K562 (cell line): ENCODE data around the gene CSRNP2. TPM values are rescaled to one million over a fixed set of nuclear protein-coding genes. Genes with fewer than 3 reads are reported as not detected.

Source experiments
- ATAC-seq: fragments of 200-7000 bp; cut with Tn5 transposase; 3 replicates; pipeline ENCODE4 v1.9.1; 2020; ENCODE audit warnings: moderate library complexity
- BruUV-seq: library from RNA; stranded (reverse); fragments of 400-500 nt; replicated peaks from 2 replicates; lab custom pipeline; 2021; lab: Mats Ljungman, UMichigan
- CTCF ChIA-PET: fragments of 300-600 bp; formaldehyde crosslinking; extraction: SDS; loops from one replicate; lab custom pipeline; 2021; ENCODE audit warnings: low intra/inter-chr PET ratio; lab: Yijun Ruan, JAX
- POLR2A ChIA-PET: fragments of 300-600, 350-650 bp; sonication (Branson Sonifier 250); formaldehyde crosslinking; extraction: SDS; loops from one replicate; lab custom pipeline; 2021; ENCODE audit warnings: antibody characterized with exemption, inconsistent platforms; lab: Yijun Ruan, JAX
- DNase-seq, 4 experiments: peaks; one replicate each; pipeline versions ENCODE4 v3.0.0 to v3.0.0-alpha.2; 2011 to 2018; ENCODE audit warnings: low spot score in 3 of 4, mixed read lengths in 3 of 4; ENCODE audit errors: extremely low read depth in 1 of 4
- FAIRE-seq: peaks from 2 replicates; lab custom pipeline; 2011; peaks lifted over from hg19 to GRCh38; lab: Jason Lieb, UNC
- H2AFZ ChIP-seq: 2 replicates; pipeline ENCODE4 v1.6.0; 2011; ENCODE audit warnings: low read depth, low read length, control low read depth, inconsistent platforms
- H3K27ac ChIP-seq: fragments of 200-600 bp; 3 replicates; pipeline ENCODE4 v1.8.0; 2011; ENCODE audit warnings: low read depth, mild to moderate bottlenecking, control low read depth, inconsistent platforms, low read length, moderate library complexity, mixed read lengths; ENCODE audit errors: extremely low read depth
- H3K27me3 ChIP-seq, 2 experiments: fragments of 300-600 bp in 1 of 2; 2 replicates in 1 of 2; 3 replicates in 1 of 2; pipeline versions ENCODE4 v1.6.0 to v1.8.0; 2011; ENCODE audit warnings: inconsistent platforms in 2 of 2, low read length in 2 of 2, mild to moderate bottlenecking in 1 of 2, mixed read lengths in 1 of 2, moderate library complexity in 1 of 2; ENCODE audit not compliant: control insufficient read depth in 2 of 2, insufficient read depth in 2 of 2
- H3K36me3 ChIP-seq: fragments of 300-600 bp; 3 replicates; pipeline ENCODE4 v1.8.0; 2011; ENCODE audit warnings: mild to moderate bottlenecking, low read length, inconsistent platforms; ENCODE audit not compliant: control insufficient read depth, insufficient read depth
- H3K4me1 ChIP-seq, 2 experiments: fragments of 200-600 bp in 1 of 2; replicated peaks in 1 of 2; 2 replicates in 1 of 2; 3 replicates in 1 of 2; pipeline versions ENCODE4 v1.5.1 to v1.8.0; 2011; ENCODE audit warnings: inconsistent platforms in 2 of 2, low read length in 2 of 2, mild to moderate bottlenecking in 1 of 2, mixed read lengths in 1 of 2, moderate library complexity in 1 of 2; ENCODE audit not compliant: control insufficient read depth in 2 of 2, insufficient read depth in 2 of 2
- H3K4me2 ChIP-seq: 2 replicates; pipeline ENCODE4 v1.6.1; 2011; ENCODE audit warnings: low read length, control low read depth, inconsistent platforms, mixed read lengths; ENCODE audit not compliant: insufficient read depth
- H3K4me3 ChIP-seq: fragments of 200-600 bp; sonication (generic), shearing (Covaris generic); 2 replicates; pipeline ENCODE4 v1.5.1; 2016; ENCODE audit warnings: control low read depth, inconsistent platforms
- H3K79me2 ChIP-seq: fragments of 200-600 bp; 3 replicates; pipeline ENCODE4 v1.8.0; 2011; ENCODE audit warnings: low read length, inconsistent platforms; ENCODE audit not compliant: control insufficient read depth, insufficient read depth
- H3K9ac ChIP-seq, 2 experiments: 2 replicates each; pipeline versions ENCODE4 v1.6.0 to v1.6.1; 2011; ENCODE audit warnings: low read depth in 2 of 2, low read length in 2 of 2, control low read depth in 1 of 2, inconsistent platforms in 1 of 2, mild to moderate bottlenecking in 1 of 2, mixed read lengths in 1 of 2; ENCODE audit not compliant: insufficient read depth in 1 of 2
- H3K9me1 ChIP-seq: one replicate; pipeline ENCODE4 v1.6.0; 2011; ENCODE audit warnings: inconsistent platforms, mild to moderate bottlenecking, low read length, moderate library complexity; ENCODE audit not compliant: control insufficient read depth, insufficient read depth
- H3K9me3 ChIP-seq: replicated peaks from 2 replicates; pipeline ENCODE4 v1.5.1; 2011; ENCODE audit warnings: low read depth, low read length, inconsistent platforms; ENCODE audit not compliant: control insufficient read depth, insufficient read depth
- H4K20me1 ChIP-seq: replicated peaks from 2 replicates; pipeline ENCODE4 v1.6.1; 2011; ENCODE audit warnings: low read length, inconsistent platforms, mixed read lengths; ENCODE audit not compliant: control insufficient read depth, insufficient read depth
- AFF1 ChIP-seq, 2 experiments: fragments of 450-650 bp; IDR thresholded peaks; 2 replicates each; pipeline ENCODE4 v1.6.1; 2018; ENCODE audit warnings: mild to moderate bottlenecking in 2 of 2, low read depth in 1 of 2; ENCODE audit not compliant: partially characterized antibody in 2 of 2
- CAMTA2 ChIP-seq: fragments of 250-450 bp; sonication (Bioruptor Pico); conservative IDR thresholded peaks from 2 replicates; pipeline ENCODE4 v1.5.1; 2022
- CGGBP1 ChIP-seq: fragments of 250-450 bp; sonication (Bioruptor Pico); IDR thresholded peaks from 2 replicates; pipeline ENCODE4 v1.9.0; 2021; ENCODE audit warnings: mild to moderate bottlenecking
- CHD4 ChIP-seq: fragments of 200-600 bp; sonication (generic); IDR thresholded peaks from 3 replicates; pipeline ENCODE4 v1.6.1; 2012; ENCODE audit warnings: low read depth, mild to moderate bottlenecking, mixed read lengths, low read length, inconsistent platforms; ENCODE audit not compliant: insufficient read depth, insufficient replicate concordance, poor library complexity, severe bottlenecking
- GABPB2 ChIP-seq: fragments of 250-450 bp; sonication (Bioruptor Pico); conservative IDR thresholded peaks from 2 replicates; pipeline ENCODE4 v1.5.1; 2021; ENCODE audit warnings: mild to moderate bottlenecking
- IRF1 ChIP-seq: sonication (generic); formaldehyde crosslinking; IDR thresholded peaks from 2 replicates; pipeline ENCODE4 v1.8.0; 2022; ENCODE audit warnings: missing genetic modification reagents, mild to moderate bottlenecking, borderline replicate concordance
- KLF13 ChIP-seq: fragments of 450-650 bp; IDR thresholded peaks from 2 replicates; pipeline ENCODE4 v1.6.1; 2016; ENCODE audit warnings: missing genetic modification characterization, low read depth, mild to moderate bottlenecking, missing compliant biosample characterization, moderate library complexity, borderline replicate concordance
- RREB1 ChIP-seq: fragments of 250-450 bp; sonication (Bioruptor Pico); IDR thresholded peaks from 2 replicates; pipeline ENCODE4 v1.4.0; 2020
- THRB ChIP-seq: fragments of 450-650 bp; formaldehyde crosslinking; conservative IDR thresholded peaks from 2 replicates; pipeline ENCODE4 v1.4.0; 2022; ENCODE audit warnings: mild to moderate bottlenecking, missing genetic modification characterization
- WGBS: fragments of 100-300 bp; shearing (Covaris generic); methylation state at CpG from one replicate; pipeline ENCODE4 v1.1.6; 2016; ENCODE audit warnings: low coverage, mixed read lengths; ENCODE audit not compliant: insufficient coverage; ENCODE audit errors: missing lambda C conversion rate; 5-methylcytosine and 5-hydroxymethylcytosine counted together
- in situ Hi-C: fragments of 300-500 bp; cut with MboI; formaldehyde crosslinking; loops from 4 replicates; pipeline ENCODE4 v1.15.0; 2018; ENCODE audit warnings: inconsistent platforms, mixed read lengths
- intact Hi-C: fragments of 100-400 bp; cut with micrococcal nuclease; formaldehyde crosslinking; loops from 2 replicates; pipeline ENCODE4 v1.14.2; 2022
- polyA plus RNA-seq, 8 experiments: library from polyadenylated mRNA; depleted of rRNA in 4 of 8; stranded (reverse) in 5 of 8; unstranded in 3 of 8; fragments of >200 nt; fragmentation: Nextera tagmentation in 2 of 8; fragmentation: Illumina TruSeq in 1 of 8; extraction: Ambion mirVana in 2 of 8; extraction: Trizol in 1 of 8; gene quantifications; 2 replicates each; pipeline versions ENCODE4 v1.2.1 to v1.2.3, GENCODE V29; 2011 to 2014; ENCODE audit warnings: inconsistent platforms in 1 of 8, missing spikeins in 1 of 8
- total RNA-seq, 7 experiments: library from RNA; depleted of rRNA in 6 of 7; stranded (reverse); fragments of >200 nt in 6 of 7; fragmentation: Illumina TruSeq in 2 of 7; extraction: Trizol in 2 of 7; gene quantifications; 2 replicates each; pipeline versions ENCODE4 v1.2.1 to v1.2.3, GENCODE V29; 2011 to 2021; ENCODE audit warnings: low replicate concordance in 1 of 7

The CSRNP2 gene
- total and polyA plus RNA-seq, 9 of the 15 experiments (the other 6 are each of a cell fraction or from before 2014, with no cell fraction given) = 1.6 to 13.9 (median 5.9) TPM

GRCh38 chr12:51098611-51099010 lies 15.2 kb upstream of the CSRNP2 start:
- Histone ChIP-seq H2AFZ (no peak overlapping the region), H3K9me1 (no peaks in the 10 kb centered on the region), H4K20me1 (no peaks in the 10 kb centered on the region), H3K4me2 (no peak overlapping the region), H3K27me3 (no peaks in the 10 kb centered on the region), H3K79me2 (no peaks in the 10 kb centered on the region), H3K4me1 (no peaks in the 10 kb centered on the region), H3K27ac (no peak overlapping the region), H3K9me3 (no peaks in the 10 kb centered on the region), H3K4me3 (no peak overlapping the region), H3K36me3 (peaks cover 85% of the 10 kb centered on the region), H3K9ac (no peak overlapping the region)
- no TSS peak for BruUV-seq
- intact Hi-C loops = no loop called here
- DNase-seq = no peak
- ChIA-PET CTCF (no interaction called here), POLR2A (interaction anchor here (1.0 kb wide), 1 partner anchor 15 kb away, joined by 3 read pairs; the partner anchor contains the start of gene CSRNP2)
- no peak for ATAC-seq
- in situ Hi-C loops = no loop called here
- FAIRE-seq = no peak
- 100% methylated on average over 1 of the region's 1 CpG for WGBS
- TF ChIP-seq THRB (CRISPR knock-in tag) (no peak), CHD4 (no peak), CAMTA2 (CRISPR knock-in tag) (no peak), CGGBP1 (CRISPR knock-in tag) (no peak), IRF1 (CRISPR knock-in tag) (no peak), KLF13 (tag) (no peak), AFF1 (IDR thresholded peaks at IDR 0.05; ENCODE audit: low read depth in 1 of 2, partially characterized antibody in 2 of 2) (no peak), GABPB2 (CRISPR knock-in tag) (no peak), RREB1 (CRISPR knock-in tag) (no peak)
